GM19324 (cell line): Measurements from ENCODE around the gene ITPR3.

Experiments used
- ATAC-seq: cut with Tn5 transposase; IDR thresholded peaks from one replicate; pipeline ENCODE4 v1.9.1; 2021; ENCODE audit warnings: mild to moderate bottlenecking, moderate library complexity; ENCODE audit not compliant: unreplicated experiment, low FRiP score

Gene ITPR3

GRCh38 chr6:33633462-33634158 is 12.5 kb downstream of the ITPR3 start:
- ATAC-seq: peak; percentile 63

- ATAC-seq: no peak
Observed at GRCh38 chr6:33634161-33634727, 13.1 kb downstream of the ITPR3 start.

- ATAC-seq: no peak
Observed at GRCh38 chr6:33634946-33635345, 13.8 kb downstream of the ITPR3 start.

- no peak for ATAC-seq
Observed at GRCh38 chr6:33636655-33637054, 15.5 kb downstream of the ITPR3 start.

GRCh38 chr6:33638556-33638955 is 17.4 kb downstream of the ITPR3 start:
- no peak for ATAC-seq

- ATAC-seq: no peak
Observed at GRCh38 chr6:33639559-33639958, 18.4 kb downstream of the ITPR3 start.

- ATAC-seq: no peak
Observed at GRCh38 chr6:33640361-33640760, 19.2 kb downstream of the ITPR3 start.

- no peak for ATAC-seq
Observed at GRCh38 chr6:33641144-33641543, 20.0 kb downstream of the ITPR3 start.

GRCh38 chr6:33641602-33642001 is 20.5 kb downstream of the ITPR3 start:
- no peak for ATAC-seq

- ATAC-seq: no peak
Observed at GRCh38 chr6:33642897-33643296, 21.8 kb downstream of the ITPR3 start.

GRCh38 chr6:33651403-33651802 is 30.3 kb downstream of the ITPR3 start:
- no peak for ATAC-seq

GRCh38 chr6:33652002-33652401 is 30.9 kb downstream of the ITPR3 start:
- ATAC-seq: no peak

- no peak for ATAC-seq
Observed at GRCh38 chr6:33654831-33655554, 33.9 kb downstream of the ITPR3 start.

GRCh38 chr6:33656844-33657243 is 35.7 kb downstream of the ITPR3 start:
- no peak for ATAC-seq

GRCh38 chr6:33658982-33659689 is 38.0 kb downstream of the ITPR3 start:
- ATAC-seq: no peak

GRCh38 chr6:33659986-33660385 is 38.9 kb downstream of the ITPR3 start:
- ATAC-seq: no peak

- ATAC-seq: no peak
Observed at GRCh38 chr6:33661106-33661838, 40.1 kb downstream of the ITPR3 start.

GRCh38 chr6:33662318-33662717 is 41.2 kb downstream of the ITPR3 start:
- no peak for ATAC-seq

- ATAC-seq: no peak
Observed at GRCh38 chr6:33663028-33663427, 41.9 kb downstream of the ITPR3 start.

- no peak for ATAC-seq
Observed at GRCh38 chr6:33663727-33664449, 42.8 kb downstream of the ITPR3 start.
